ENCODE results near the gene HPSE. TPM values are rescaled to one million over a fixed set of nuclear protein-coding genes. Genes with fewer than 3 reads are reported as not detected.

The HPSE gene
- total and polyA plus RNA-seq, 2 donors (not counting 1 experiment from before 2014, with no cell fraction given): 1.3 to 2.6 TPM

GRCh38 chr4:83372931-83373330 lies 38.3 kb upstream of the HPSE start:
- Mint-ChIP-seq H3K9me3 (ENCODE audit: insufficient read depth) (peaks cover 10% of the 10 kb centered on the region), H3K27ac (no peak overlapping the region), H3K4me1 (peaks cover 11% of the 10 kb centered on the region), H3K27me3 (no peaks in the 10 kb centered on the region), H3K4me3 (no peak overlapping the region)
- Histone ChIP-seq H3K4me3 (ENCODE audit: control extremely low read depth in 1 of 5, extremely low read depth in 1 of 5, insufficient read depth in 1 of 5, low read depth in 2 of 5, low read length in 4 of 5) (no peak overlapping the region), H3K36me3 (replicated peaks in 1 of 2; ENCODE audit: control extremely low read depth in 1 of 2, control insufficient read depth in 1 of 2, extremely low read depth in 1 of 2, insufficient read depth in 2 of 2, low read length in 1 of 2) (no peaks in the 10 kb centered on the region), H3K9me3 (ENCODE audit: control extremely low read depth in 1 of 3, control insufficient read depth in 2 of 3, insufficient read depth in 1 of 3, low read length in 2 of 3) (peaks cover 0 to 12% (median 8%) of the 10 kb centered on the region in 3 donors), H3K4me1 (ENCODE audit: control insufficient read depth in 2 of 2, insufficient read depth in 2 of 2, low read length in 2 of 2) (no peaks in the 10 kb centered on the region), H3K9ac (ENCODE audit: low read length) (no peak overlapping the region), H3K27me3 (replicated peaks in 1 of 4; ENCODE audit: control extremely low read depth in 1 of 4, control insufficient read depth in 3 of 4, insufficient read depth in 4 of 4, low read length in 3 of 4) (no peaks in the 10 kb centered on the region), H3K79me2 (ENCODE audit: control insufficient read depth, insufficient read depth, low read length) (no peaks in the 10 kb centered on the region), H4K20me1 (ENCODE audit: control insufficient read depth, insufficient read depth, low read length, poor library complexity, severe bottlenecking) (no peaks in the 10 kb centered on the region), H3K4me2 (replicated peaks; ENCODE audit: low read depth, low read length, poor library complexity, severe bottlenecking) (no peak overlapping the region), H2AFZ (ENCODE audit: insufficient read depth, low read depth, low read length, poor library complexity, severe bottlenecking) (no peak overlapping the region), H3K27ac (ENCODE audit: low read length in 2 of 2) (no peak overlapping the region)
- ChIA-PET CTCF (no interaction called here), POLR2A (no interaction called here)
- 83% methylated on average over 1 of the region's 1 CpG for WGBS (ENCODE audit: insufficient coverage)
- no peak for TF ChIP-seq EZH2 (IDR thresholded peaks at IDR 0.05; ENCODE audit: borderline replicate concordance, insufficient read depth, low read depth, low read length, poor library complexity, severe bottlenecking)
- TF ChIP-seq, protein P1, sequence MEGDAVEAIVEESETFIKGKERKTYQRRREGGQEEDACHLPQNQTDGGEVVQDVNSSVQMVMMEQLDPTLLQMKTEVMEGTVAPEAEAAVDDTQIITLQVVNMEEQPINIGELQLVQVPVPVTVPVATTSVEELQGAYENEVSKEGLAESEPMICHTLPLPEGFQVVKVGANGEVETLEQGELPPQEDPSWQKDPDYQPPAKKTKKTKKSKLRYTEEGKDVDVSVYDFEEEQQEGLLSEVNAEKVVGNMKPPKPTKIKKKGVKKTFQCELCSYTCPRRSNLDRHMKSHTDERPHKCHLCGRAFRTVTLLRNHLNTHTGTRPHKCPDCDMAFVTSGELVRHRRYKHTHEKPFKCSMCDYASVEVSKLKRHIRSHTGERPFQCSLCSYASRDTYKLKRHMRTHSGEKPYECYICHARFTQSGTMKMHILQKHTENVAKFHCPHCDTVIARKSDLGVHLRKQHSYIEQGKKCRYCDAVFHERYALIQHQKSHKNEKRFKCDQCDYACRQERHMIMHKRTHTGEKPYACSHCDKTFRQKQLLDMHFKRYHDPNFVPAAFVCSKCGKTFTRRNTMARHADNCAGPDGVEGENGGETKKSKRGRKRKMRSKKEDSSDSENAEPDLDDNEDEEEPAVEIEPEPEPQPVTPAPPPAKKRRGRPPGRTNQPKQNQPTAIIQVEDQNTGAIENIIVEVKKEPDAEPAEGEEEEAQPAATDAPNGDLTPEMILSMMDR (IDR thresholded peaks at IDR 0.05): no peak
- ATAC-seq (ENCODE audit: low read depth) (no peak), DNase-seq (no peak)
- intact Hi-C loops (cut with micrococcal nuclease): no loop called here

- intact Hi-C loops (cut with micrococcal nuclease): no loop called here
- Histone ChIP-seq H3K27me3 (replicated peaks in 1 of 4; ENCODE audit: control extremely low read depth in 1 of 4, control insufficient read depth in 3 of 4, insufficient read depth in 4 of 4, low read length in 3 of 4) (no peaks in the 10 kb centered on the region), H3K36me3 (replicated peaks in 1 of 2; ENCODE audit: control extremely low read depth in 1 of 2, control insufficient read depth in 1 of 2, extremely low read depth in 1 of 2, insufficient read depth in 2 of 2, low read length in 1 of 2) (no peaks in the 10 kb centered on the region), H2AFZ (ENCODE audit: insufficient read depth, low read depth, low read length, poor library complexity, severe bottlenecking) (no peak overlapping the region), H3K9ac (ENCODE audit: low read length) (no peak overlapping the region), H3K4me2 (replicated peaks; ENCODE audit: low read depth, low read length, poor library complexity, severe bottlenecking) (no peak overlapping the region), H4K20me1 (ENCODE audit: control insufficient read depth, insufficient read depth, low read length, poor library complexity, severe bottlenecking) (no peaks in the 10 kb centered on the region), H3K27ac (ENCODE audit: low read length in 2 of 2) (no peak overlapping the region), H3K79me2 (ENCODE audit: control insufficient read depth, insufficient read depth, low read length) (no peaks in the 10 kb centered on the region), H3K4me1 (ENCODE audit: control insufficient read depth in 2 of 2, insufficient read depth in 2 of 2, low read length in 2 of 2) (no peaks in the 10 kb centered on the region), H3K9me3 (ENCODE audit: control extremely low read depth in 1 of 3, control insufficient read depth in 2 of 3, insufficient read depth in 1 of 3, low read length in 2 of 3) (peaks cover 0 to 6% (median 2%) of the 10 kb centered on the region in 3 donors), H3K4me3 (ENCODE audit: control extremely low read depth in 1 of 5, extremely low read depth in 1 of 5, insufficient read depth in 1 of 5, low read depth in 2 of 5, low read length in 4 of 5) (no peak overlapping the region)
- no peak for DNase-seq
- no peak for ATAC-seq (ENCODE audit: low read depth)
- H3K27ac Mint-ChIP-seq: no peak overlapping the region
- H3K4me1 Mint-ChIP-seq: peaks cover 11% of the 10 kb centered on the region
- ChIA-PET CTCF (no interaction called here), POLR2A (no interaction called here)
- H3K27me3 Mint-ChIP-seq: no peaks in the 10 kb centered on the region
- TF ChIP-seq, protein P1 (IDR thresholded peaks at IDR 0.05): no peak
- TF ChIP-seq EZH2 (IDR thresholded peaks at IDR 0.05; ENCODE audit: borderline replicate concordance, insufficient read depth, low read depth, low read length, poor library complexity, severe bottlenecking): no peak
- H3K4me3 Mint-ChIP-seq: no peak overlapping the region
- peaks cover 5% of the 10 kb centered on the region for H3K9me3 Mint-ChIP-seq (ENCODE audit: insufficient read depth)
- no CpG with 5 or more reads among the region's 1 CpG for WGBS (ENCODE audit: insufficient coverage)
Measured at GRCh38 chr4:83371936-83372335, 37.3 kb upstream of the HPSE start.
